Bone marrow (tissue), 2 donors: ENCODE data around the gene NPHP3.
"Not testable (repeated sequence)": the region's sequence is repeated elsewhere in the genome, so short reads cannot be mapped to it uniquely, and the experiment has no call there.

Experiments used
- DNase-seq, 2 donors: peaks; one replicate each; lab custom pipeline; 2025; lab: John Stamatoyannopoulos, UW

The NPHP3 gene

DNA sequence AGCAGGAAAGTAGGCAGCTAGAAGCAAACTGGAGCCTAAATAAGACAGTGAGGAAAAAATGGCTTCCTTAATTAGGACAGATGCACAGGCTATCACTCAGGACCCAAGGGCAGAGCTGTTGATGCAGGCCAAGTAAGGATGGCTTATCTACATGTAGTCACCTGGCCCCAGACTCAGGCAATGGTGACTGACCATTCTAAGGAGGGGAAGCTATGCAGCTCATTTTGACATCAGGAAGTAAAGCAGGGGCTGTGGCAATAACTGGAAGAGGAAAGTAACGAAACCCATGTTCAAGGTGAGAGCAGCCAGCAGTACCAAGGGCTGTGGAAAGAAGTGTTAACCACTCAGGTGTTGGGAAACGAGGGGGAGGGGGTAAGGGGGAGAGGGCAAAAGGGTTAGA lies 78.8 kb downstream of the NPHP3 start:
- no peak for DNase-seq

DNA sequence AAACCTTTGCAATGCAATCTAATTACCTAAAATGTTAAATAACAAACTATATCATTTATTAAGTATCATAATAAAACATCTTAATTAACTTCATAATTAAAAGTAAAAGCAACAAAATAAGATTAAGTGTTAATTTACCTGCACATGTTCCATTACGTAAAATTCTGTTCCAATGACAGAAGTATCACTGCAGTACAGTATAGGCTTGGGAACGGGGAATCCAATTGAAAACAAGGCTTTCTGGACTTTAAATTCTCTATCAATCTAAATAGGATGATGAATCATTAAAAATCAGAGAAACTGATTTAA lies 79.7 kb downstream of the NPHP3 start:
- DNase-seq = no peak

DNA sequence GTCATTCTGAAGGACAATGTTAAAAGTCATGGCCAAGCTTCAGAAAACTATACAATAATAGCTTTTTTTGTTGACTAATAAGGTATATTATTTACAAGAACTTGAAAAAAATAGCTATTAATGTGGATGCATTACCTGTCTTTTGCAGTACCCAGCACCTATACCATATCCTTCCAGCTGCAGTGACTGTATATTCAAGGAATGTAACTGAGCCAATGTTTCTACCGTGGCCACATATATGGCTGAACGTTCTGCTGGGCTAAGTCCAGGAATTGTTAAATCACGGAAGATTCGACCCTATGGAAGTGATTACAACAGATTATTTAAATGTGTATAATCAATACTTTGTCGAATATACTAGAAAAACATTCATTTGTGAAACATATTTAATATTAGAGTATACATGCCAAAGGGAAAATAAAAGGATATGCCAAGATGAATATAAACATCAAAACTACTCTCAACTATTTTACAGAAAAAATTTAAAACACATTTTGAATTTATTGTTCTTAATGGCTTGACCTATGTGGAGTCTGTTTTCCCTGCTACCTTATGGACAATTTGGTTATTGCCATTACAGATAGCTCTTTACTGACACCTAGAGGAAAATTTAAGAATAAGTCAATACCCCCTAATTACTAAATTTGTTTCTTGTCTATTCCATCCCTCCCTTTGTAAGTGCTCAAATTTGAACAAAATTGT lies 80.2 kb downstream of the NPHP3 start:
- DNase-seq = peak in 1 of 2 donors; percentile 44

DNA sequence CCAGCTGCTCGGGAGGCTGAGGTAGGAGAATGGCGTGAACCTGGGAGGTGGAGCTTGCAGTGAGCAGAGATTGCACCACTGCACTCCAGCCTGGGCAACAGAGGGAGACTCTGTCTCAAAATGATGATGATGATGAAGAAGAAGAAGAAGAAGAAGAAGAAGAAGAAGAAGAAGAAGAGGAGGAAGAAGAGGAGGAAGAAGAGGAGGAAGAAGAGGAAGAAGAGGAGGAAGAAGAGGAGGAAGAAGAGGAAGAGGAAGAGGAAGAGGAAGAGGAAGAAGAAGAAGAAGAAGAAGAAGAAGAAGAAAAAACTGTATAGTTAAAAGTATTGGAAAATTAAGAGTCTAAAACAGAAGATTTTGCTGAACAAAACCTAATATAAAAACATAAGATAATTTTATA lies 80.8 kb downstream of the NPHP3 start:
- not testable (repeated sequence) for DNase-seq

DNA sequence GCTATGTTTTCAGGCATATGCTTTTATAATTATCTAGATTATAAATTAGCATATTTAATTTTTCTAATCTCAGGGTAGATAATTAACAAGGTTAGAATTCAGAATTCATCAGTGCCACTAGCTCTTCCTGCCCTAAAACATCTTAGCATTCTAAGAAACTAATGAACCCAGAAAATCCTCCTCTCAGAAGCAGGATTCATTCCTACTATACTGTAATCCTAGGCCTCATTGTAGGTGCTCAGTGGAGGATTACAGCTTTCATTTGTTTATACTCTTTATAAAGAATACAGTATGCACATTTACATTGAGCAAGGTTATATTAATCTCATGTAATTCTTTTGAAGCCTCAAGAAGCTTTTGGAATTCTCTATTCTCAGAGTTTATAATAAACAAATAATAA lies 83.5 kb downstream of the NPHP3 start:
- DNase-seq = no peak

DNA sequence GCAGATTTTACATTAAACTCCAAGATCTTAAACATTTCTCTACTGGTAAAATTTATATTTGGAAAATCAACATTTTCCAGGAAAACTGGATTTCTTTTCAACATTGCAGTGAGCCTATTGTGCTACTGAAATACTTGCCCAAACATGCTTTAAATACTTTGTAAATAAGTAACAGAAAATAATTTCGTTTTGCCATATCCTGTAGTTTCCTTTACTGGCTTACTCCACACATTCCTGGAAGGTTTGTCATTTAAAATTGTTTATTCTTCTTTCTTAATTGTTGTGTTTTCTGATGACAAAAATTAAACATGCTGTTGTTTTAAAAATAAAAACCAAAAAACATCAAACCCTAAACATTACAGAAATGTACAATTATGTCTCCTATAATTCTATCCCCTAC lies 84.6 kb downstream of the NPHP3 start:
- no peak for DNase-seq

DNA sequence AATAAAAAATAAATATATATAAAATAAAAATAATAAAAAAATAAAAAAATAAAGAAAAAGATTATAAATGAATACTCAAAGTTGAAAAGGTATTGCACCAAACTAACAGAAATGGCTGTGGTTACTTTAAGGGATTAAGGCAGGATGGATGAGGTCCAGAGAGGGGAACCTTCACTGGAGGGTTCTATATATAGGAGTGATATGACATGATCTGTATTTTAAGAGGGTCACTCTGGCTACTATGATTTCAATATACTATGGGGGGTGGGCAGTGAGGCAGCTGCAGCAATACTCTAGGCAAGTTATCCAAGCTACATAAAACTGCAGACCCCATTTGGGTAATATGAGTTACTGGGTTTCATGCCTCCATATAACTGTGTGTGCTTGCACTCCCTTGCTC lies 87.2 kb downstream of the NPHP3 start:
- DNase-seq = no peak
